HG02798 (cell line): ENCODE data around the gene MINDY4.
A peak's percentile ranks its signal among the peaks of the same experiment; 100 is the strongest.

ENCODE experiments used
- ATAC-seq: cut with Tn5 transposase; IDR thresholded peaks from one replicate; pipeline ENCODE4 v1.9.1; 2021; ENCODE audit warnings: mild to moderate bottlenecking; ENCODE audit not compliant: unreplicated experiment, poor library complexity

Gene MINDY4

DNA sequence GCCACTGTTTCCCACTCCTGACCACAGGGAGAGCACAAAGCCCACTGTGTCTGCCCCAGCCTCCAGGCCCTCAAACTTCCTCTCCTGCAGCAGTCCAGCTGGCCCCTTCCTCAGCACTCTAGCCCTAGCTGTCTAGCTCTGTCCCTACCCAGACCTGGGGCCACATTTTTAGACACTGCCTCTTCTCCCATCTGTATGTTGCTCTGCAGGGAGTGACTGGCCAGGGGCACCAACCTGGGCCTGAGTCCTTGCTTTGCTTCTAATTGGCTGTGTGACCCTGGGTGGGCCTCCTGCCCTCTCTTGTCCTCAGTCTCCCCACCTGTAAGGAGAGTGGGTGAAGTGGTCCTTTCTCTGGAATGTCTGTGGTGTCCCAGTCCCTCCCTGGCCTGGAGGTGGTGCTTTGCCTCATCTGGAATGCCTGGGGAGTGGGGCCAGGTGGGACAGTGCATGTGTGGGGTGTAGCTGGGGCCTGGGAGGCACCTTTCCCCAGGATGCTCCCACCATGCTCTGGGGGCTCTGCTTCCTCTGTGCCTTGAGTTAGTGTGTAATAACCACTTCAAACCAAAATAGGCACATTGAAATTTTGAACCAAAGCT is 165.5 kb downstream of the MINDY4 start:
- no peak for ATAC-seq

DNA sequence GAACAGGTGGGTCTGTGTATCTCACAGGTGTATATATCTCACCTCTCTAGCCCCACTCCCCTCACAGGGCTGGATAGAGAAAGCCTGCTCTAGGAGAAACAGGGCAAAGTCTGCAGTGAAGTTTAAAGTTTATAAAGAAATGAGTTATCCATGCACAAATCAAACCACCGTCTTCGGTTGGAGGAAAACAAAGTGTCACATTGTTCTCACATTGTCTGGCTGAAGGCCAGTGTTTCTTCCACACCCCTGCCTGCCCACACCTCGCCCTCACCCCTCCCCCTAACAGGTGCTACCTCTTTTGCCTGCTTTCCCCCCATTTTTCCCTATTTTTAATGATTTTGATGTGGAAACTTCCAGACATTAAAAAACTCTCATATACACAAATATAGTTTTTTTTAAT is 166.2 kb downstream of the MINDY4 start:
- no peak for ATAC-seq

DNA sequence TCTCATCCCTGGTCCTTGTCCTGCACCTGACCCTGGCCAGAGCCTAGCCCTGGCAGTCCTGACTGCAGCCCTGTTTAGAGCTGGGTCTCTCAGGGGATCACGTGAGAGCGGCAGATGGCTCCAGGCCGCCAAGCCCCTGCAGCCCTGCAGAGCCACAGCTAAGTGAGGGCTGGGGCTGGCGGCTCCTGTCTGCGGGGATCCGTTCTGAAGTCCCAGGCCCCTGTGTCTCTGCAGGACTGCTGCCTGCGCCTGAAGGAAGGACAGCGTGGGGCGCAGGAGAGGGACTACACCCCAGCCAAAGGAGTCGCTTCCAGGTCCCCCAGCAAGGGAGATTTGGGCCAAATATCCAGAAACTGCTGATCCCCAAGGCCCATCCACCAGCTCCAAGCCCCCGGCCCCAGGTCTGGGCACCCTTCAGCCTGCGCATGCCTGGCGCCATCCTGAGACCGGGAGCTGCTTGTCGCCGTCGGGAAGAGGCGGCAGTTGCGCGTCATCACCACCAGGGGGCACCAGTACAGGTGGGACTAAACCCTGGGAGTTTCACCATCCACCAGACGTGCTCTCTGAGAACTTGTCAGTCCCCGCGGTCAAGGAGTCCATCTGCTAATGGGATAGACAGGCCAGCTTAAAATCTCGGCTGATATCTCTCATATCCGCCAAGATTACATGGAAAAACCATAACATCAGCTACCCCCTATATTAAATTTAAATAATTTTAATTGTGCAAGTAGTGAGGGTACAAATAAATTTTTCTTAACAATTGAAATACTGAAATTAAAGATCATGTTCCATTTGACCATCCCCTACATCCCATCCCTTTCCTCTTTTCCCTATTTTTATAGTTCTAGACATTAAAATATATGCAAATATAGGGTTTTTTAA is 167.5 kb downstream of the MINDY4 start:
- ATAC-seq: peak; percentile 87

DNA sequence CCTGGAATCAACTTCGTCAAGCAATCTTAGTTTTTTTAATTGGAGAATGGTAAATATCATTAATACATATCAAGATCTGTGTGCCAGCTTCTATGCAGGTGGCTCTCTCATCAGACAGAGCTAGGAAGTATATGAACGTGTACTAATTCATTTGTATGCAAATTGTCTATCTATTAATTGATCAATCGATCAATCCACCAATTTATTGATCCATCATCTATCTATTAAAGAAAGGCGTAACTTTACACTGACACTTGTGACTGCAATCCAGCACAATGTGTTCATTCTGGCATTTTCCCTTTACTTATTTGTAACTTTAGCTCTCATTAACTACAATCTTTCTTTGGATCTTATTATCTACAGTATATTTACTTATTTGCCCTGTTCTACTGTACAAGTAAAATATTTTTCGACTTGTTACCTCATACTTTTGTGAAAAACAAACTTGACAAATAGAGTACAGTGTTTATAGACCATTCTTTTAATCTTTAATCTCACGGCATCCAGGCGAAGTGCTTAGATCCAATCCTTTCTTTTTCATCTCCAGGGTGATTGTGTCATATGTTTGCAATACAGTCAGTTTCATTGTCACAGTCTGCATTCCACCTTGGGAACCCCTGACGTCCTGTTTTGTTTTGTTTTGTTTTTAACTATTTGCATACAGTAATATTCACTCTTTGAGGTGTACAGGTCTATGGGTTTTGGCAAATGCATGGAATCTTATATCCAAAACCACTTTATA is 170.5 kb downstream of the MINDY4 start:
- ATAC-seq: no peak
